HG03571 (cell line): ENCODE measurements around the gene PIP4K2A.

Experiments
- ATAC-seq: cut with Tn5 transposase; IDR thresholded peaks from one replicate; pipeline ENCODE4 v1.9.1; 2021; ENCODE audit not compliant: unreplicated experiment

PIP4K2A gene

DNA sequence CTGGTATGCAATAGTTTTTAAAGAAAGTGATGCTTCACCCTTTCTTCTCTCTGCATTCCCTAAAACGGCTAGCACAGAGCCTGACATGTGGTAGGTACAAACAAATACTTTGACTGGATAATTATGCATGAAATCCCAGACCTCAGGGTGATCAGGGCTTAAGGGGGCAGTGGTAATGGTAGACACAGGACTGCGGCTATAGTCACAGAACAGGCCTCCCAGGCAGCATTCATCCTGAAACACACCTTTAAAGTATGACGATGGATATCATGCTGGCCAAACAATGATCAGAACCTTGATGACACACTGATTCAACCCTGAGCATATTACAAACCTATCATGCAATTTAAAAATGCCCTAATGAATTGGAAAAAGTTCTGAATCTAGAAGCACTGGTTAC lies 110.8 kb downstream of the PIP4K2A start:
- no peak for ATAC-seq

DNA sequence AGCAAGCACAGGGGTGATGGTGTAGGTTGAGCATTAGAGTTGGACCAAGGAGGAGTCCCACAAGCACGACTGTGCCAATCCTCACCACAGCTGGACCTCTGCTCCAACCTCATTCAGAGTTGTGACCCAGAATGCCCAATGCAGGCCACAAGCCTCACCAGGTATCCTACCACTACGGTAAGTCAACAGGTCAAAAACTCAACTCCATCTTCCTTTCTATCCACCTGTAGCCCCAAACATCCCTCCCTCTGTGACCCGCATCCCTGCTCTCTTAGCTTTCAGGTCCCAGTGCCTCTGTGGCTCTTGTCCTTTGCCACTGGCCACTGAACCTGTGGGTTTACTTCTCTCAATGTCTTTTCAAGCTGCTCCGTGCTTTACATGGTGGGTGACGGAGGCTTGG lies 112.8 kb downstream of the PIP4K2A start:
- ATAC-seq = no peak

DNA sequence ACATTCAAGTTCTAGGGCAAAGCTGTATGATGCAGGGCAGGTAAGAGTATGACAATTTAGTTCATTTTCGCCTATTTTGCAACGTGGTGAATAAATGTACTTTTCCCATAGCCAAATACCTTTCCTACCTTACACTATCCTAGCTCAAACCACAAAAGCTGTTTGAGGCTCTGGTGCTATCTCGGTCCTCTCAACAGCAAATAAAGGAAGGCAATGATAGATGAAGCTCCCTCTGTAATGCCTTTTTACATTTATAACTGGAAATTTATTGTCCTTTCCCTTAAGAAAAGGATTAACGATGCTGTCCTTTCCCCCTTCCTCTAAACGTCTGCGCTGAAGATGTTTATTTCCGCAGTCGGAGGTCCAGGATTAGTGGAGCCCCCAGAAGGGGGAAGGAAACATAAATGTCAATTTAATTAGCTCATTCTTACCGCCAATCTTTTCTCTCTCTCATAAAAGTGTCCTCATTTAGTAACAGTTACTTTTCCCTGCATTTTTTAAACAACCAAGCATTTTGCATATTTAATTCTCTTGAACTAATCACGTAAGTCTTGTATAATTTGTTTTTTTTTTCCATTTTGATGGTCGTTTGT lies 114.6 kb downstream of the PIP4K2A start:
- no peak for ATAC-seq

DNA sequence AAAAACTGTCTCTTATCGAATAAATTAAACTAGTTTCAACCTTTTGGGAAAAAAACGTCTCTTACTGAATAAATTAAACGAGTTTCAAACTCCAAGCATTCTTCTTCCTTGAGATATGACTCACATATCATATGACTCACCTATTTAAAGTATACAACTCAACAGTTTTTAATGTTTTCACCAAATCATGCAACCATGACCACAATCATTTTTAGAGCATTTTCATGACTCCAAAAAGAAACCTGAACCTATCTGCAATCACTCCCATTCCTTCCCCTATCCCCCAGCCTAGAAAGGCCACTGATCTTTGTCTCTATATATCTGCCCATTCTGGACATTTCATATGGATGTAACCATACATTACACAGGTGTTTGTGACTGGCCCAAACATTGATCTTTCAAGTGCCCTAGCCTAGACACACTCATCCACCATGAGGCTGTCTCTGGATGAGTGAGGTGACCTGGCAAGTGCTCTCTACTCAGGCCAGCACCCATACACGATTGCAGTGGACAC lies 115.3 kb downstream of the PIP4K2A start:
- ATAC-seq = no peak

DNA sequence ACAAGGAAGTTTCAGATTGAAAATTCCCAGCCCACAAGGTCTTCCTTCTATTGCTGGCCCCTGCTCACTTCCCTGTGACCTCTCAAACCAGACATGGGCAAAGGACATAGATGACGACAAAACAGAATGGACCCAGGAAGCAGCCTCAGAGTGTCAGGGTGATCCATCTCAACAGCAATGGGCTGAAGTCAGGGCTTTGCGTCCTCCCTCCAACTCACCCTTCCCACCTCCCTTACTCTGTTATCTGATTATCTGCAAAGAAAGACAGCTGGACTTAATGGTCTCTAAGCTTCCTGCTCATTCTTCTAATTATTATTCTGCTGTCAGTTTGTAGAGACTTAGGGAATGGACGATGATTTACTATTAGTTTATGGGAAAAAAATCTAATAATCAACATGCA lies 115.9 kb downstream of the PIP4K2A start:
- no peak for ATAC-seq

DNA sequence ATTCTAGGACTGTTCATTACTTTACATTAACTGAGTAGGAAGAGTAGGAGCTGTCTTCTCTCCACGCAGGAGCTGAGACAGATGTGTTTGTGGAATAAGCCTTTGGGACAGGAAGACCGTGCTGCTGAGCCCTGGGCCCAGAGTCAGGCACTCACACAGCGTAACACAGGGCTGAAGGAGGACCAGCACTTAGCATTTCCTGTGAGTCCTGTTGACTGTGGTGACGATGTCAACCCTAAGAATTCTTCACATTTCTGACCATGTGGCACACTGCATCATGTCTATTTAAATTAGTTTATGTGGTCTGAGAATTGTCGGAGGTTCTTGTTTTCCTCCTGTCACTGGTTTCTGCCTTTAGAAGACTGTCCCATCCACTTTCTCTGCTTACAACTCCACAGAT lies 117.2 kb downstream of the PIP4K2A start:
- peak; percentile 58 for ATAC-seq

DNA sequence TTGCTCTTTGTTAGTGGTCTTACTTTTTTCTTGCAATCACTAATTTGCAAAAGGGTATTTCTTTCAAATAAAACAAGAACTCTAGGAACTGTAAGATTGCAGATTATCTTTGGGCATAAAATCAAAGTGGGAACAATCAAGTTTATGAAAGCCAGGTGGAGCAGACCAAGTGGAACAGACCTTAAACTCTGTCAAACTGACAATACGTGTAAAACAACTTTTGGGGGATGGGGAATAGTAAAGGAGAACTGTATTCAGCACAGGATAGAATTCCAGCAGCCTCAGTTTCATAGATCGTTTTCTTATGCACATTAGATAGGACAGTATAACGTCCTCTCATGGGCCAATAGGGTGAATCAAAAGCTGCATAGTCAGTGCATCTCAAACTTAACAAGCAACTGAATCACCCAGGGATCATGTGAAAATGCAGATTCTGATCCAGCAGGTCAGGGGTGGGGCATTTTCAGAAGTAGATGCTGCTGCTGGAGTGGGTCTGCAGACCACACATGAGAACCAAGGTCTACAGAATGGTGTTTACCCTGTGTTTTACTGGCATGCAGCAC lies 120.7 kb downstream of the PIP4K2A start:
- ATAC-seq = no peak

DNA sequence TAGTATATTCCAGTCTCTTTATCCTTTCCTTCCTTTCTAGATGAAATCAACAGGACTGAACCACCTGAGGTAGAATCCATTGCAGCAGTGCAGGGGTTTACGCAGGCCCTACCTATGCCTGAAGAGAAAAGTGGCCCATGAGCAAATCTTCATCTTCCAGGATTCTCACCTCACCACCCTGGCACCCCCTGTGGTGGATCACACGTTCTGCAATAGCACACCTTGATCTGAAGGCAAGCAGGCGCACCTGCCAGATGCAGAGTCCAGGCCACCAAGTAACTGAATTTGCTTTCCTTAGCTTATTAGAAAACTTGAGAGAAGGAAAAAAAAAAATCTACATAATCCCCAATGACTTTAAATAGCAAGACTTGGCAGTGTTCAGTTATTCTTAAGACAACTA lies 121.4 kb downstream of the PIP4K2A start:
- no peak for ATAC-seq

DNA sequence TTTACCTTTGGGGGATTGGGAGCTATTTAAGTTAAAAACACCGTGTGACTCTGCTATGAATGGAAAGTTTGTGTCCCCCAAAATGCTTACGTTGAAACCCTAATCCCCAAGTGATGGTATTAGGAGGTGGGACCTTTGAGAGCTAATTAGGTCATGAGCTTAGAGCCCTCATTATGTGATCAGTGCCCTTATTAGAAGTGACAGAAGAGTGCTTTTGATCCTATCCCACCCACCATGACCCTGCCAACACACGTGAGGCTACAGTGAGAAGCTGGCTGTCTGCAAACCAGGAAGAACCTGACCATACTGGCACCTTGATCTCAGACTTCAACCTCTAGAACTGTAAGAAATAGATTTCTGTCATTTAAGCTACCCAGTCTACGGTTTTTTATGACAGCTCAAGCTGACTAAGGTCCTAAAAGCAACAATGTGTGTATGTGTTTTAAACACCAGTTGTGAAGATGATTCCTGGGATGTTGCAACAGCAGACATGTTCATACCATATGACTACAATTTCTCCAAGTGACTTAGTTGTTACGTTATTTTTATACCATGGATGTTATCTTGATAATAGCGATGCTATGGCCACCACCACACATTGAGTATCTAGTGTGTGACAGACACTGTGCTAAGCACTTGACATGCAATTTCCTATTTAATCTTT lies 124.4 kb downstream of the PIP4K2A start:
- no peak for ATAC-seq

DNA sequence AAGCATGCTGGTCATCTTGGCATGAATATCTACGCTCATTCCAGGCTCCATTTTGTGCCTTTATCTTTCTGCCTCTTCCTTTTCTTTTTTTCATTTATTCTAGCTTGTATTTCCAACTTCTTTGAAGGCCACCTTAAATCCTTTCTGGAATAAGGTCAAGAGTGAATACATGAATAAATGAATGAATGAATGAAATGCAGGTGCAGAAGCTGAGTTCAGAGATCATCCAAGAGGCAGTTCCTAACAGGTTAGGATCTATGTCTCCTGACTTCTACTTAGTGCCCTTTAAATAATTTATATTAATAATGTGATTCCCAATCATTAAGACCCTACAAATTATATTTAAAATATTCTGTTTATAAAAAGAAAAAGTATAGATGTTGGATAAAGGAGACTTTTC lies 125.9 kb downstream of the PIP4K2A start:
- no peak for ATAC-seq

DNA sequence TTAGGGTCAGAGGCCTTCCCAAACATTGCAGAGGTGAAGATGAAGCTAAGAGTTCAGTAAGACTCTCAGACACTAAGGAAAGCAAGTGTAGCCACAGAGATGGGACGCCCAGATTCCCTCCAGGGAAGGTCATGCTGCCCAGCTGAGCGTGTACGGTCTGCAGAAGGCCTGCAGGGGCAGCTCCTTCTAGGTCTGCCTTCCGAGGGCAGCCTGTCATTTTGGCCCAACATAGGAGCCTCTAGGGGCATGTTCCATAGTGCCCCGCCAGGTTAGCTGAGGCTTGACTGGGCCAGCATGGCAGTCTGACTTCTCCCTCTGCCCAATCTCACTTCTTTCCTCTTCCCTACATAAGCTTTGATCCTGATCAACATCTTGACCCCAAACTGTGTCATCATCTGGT lies 130.7 kb downstream of the PIP4K2A start:
- ATAC-seq = no peak

DNA sequence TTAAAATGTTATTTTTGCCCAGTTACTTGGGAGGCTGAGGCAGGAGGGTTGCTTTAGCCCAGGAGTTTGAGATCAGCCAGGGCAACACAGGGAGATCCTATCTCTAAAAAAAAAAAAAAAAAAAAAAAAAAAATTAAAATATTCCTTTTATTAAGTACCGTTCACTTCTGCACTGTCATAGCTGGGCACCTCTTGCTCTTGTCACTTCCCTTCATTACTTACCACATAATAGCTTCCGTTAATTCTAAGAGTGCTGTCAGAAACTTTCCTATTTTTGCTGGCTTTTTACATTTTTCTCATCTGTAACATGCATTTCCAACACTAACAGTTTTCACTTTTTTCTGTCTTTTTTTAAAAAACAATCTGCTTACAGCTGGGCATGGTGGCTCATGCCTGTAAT lies 132.9 kb downstream of the PIP4K2A start:
- ATAC-seq = no peak

DNA sequence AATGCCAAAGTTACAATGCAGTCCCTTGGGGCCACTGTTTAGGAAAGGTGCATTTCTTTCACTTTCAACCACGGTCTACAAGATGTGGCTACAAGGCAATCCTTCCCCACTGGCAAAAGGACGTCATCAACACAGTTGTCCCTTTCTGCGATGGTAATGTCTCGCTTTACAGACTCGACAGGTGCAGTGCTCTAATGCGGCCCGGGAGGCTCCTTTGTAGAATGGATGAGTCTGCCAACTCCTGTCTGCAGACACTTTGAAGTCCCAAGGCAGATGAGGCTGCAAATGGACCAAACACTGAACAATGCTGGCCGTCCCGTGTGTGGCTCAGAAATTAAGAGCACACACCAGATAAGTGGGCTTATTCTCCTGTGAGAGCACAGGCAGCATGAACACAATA lies 133.7 kb downstream of the PIP4K2A start:
- ATAC-seq = no peak

DNA sequence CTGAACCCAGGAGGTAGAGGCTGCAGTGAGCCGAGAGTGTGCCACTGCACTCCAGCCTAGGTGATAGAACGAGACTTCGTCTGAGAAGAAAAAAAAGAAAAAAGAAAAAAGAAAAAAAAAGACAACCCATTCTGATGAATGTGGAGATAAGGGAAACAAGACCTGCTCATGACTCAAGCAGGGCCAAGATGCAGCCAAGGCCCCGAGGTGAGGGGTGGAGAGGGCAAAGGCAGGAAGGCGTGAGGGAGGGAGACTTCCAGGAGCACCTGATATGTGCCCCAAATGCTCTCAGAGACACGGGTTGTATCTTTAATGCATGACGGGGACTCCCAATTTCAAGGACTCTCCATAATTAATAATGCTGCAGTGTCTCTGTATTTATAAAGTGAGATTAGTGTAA lies 134.6 kb downstream of the PIP4K2A start:
- ATAC-seq = no peak

DNA sequence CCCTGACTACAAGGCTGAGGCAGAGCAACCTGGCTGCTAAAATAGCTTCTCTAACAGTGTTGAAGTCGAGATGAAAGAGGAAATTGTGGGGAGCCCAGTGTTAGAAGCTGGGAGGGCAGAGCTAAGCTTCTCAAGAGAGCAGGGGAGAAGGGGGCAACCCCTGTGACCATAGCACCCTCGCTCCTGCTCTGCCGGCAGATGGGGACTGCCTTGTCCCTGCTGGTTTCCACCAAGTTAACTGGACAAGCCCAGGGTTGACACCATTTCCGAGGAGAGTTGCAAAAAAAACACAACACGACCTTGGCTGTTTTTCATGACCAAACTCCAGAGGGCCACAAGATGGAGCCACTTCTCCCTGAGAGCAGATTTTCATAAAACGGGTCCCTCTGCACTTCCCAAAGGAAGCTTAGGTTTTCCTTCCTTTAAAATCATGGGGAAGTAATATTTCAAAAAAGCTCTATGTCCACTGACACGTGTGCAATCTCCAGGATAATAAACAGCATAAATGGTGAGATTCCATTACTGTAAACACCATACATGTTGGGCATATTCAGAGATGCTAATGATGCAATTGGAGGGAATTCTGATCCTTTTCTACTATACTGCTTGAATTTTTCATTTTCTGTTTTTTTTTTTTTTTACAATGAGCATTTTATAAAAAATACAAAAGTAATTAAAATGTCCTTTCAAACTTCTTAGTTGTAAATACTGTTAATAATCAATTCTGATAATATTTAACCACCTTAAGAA lies 140.4 kb downstream of the PIP4K2A start:
- no peak for ATAC-seq

DNA sequence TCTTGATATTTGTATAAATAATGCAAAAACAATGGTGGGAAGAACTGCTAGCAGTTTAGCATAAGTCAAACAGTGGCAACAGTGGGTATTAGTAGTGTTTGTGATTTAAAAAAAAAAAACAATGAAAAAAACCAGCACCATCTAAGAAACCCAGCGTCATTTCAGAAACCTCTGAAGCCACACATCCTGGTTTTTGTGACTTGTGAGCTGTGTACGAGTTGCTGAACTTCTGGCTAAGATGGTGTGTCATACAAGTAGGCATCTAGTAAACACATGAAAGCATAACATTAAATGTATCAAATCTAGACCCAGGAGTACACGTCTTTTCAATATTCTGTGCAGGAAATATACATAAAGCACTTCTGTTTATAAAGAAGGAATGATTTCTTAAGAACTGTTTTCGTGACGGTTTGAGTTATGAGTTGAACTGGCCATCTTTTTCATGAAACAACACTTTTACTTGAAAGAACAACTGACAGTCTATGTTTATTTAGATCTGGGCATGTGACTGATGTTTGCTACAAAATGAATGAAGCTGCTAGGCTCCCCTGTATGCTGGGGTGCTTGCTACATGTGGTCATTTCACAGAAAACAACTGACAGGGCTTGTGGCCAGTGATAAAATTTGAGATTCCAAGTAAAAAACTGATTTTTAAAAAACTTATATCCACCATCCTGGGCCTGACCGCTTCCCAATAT lies 143.5 kb downstream of the PIP4K2A start:
- no peak for ATAC-seq

DNA sequence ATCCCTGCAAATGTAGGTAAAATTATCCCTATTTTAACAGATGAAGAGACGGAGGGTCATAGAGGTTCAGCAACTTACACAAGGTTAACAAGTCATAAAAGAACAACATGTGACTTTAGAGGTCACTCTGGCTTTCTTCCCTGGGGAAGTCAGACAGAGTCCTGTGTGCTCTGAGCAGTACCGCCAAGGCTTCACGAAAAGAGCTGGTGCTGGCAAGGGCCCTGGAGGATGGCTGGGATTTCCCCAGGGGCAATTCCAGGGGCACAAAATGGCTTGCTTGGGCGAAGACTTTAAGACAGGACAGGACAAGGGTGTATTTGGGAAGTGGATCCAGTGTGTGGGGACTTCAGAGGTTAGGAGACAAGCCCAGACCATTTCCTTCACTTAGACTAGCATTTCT lies 144.1 kb downstream of the PIP4K2A start:
- ATAC-seq = no peak

DNA sequence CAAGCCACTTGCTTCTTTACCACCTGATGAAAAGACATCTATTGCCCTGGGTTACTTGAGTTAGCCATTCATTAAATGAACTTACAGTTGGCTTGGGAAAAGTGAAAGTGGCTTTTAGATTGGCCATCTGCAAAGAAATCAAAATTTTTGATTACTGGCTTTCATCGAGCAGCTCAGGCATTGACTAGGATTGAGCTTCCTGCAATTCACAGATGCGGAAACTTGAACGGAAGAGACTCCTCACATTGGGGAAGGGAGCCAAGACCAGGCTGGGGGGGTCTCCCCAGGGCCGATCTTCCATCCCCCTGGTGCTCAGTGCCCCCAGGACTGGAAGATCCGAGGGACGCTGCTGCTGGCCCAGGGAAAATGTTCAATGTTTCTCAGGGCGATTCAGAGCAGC lies 145.4 kb downstream of the PIP4K2A start:
- no peak for ATAC-seq

DNA sequence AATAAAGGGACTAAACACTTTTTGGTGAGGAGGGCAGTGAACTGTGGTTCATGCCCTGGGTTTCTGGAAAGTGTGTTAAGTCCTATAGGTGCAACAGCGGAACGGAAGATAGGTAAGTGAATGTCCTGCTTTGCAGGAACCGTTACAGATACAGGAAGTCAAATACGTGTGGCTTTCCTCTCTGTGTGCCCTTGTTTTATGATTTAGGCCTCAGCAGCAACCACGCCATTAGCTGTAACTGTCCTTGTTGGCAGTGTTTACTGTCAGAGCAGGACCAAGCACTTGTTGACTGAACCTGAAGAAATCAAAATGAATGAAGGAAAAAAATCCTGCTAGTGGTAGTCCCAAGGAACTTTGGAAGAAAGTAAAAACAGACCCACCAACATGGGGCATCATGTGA lies 150.3 kb downstream of the PIP4K2A start:
- no peak for ATAC-seq

DNA sequence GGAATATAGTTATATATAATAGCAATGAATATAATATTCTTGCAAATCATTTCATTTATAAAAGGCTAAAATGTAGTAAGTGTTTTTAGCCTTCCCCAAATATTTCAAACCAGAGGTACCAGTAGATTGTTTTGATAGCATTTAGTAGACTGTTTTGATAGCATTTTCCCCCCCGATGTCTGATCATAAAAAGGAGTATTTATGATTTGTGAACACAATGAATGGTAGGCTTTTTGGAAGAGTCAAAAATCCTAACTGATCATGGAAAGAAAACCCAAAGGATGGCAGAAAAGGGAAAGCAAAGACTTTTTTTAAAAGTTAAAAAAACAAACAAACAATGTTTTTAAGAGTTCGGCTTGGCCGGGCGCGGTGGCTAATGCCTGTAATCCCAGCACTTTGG lies 152.5 kb downstream of the PIP4K2A start:
- no peak for ATAC-seq

DNA sequence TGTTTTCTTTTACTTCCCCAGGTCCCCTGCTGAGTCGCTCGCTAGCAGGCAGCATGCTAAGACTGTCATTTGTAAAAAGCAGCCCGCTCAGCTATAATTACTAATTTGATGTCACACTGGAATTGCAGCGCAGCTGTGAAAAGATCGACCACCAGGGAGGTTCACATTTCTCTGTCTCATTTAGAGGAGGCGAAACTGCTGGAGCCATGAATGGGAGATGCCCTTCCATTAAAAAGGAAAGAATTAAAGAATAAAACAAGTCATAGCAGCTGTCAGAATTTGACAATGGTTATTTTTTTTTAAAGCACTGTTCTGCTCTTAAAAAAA lies 153.5 kb downstream of the PIP4K2A start:
- no peak for ATAC-seq
